Measurements from ENCODE around the gene HINT2. TPM values are rescaled to one million over a fixed set of nuclear protein-coding genes. Genes with fewer than 3 reads are reported as not detected.

Gene HINT2
- total RNA-seq, 1 experiment from 2014 or later = 45.4 TPM

GRCh38 chr9:35840881-35841644 lies 26.2 kb upstream of the HINT2 start:
- no TSS peak for BruUV-seq (replicated peaks)
- ChIA-PET CTCF (interaction anchor here (0.7 to 1.4 kb wide), 5 partner anchors 15 to 118 kb away, joined by 3 to 6 read pairs (median 3); no protein-coding TSS in a partner anchor), POLR2A (interaction anchor here (1.2 kb wide), 1 partner anchor 8 kb away, joined by 3 read pairs; no protein-coding TSS in a partner anchor)

GRCh38 chr9:35839926-35840325 lies 25.1 kb upstream of the HINT2 start:
- ChIA-PET CTCF (interaction anchor here (0.6 to 1.3 kb wide), 2 partner anchors 43 to 90 kb away, joined by 3 read pairs; no protein-coding TSS in a partner anchor), POLR2A (no interaction called here)
- Mint-ChIP-seq H3K36me3 (ENCODE audit: insufficient read depth, unreplicated experiment) (no peaks in the 10 kb centered on the region), H3K27ac (ENCODE audit: low read depth, unreplicated experiment) (no peak overlapping the region), H3K4me1 (ENCODE audit: insufficient read depth, unreplicated experiment) (peaks cover 7% of the 10 kb centered on the region), H3K27me3 (ENCODE audit: insufficient read depth, unreplicated experiment) (peaks cover 10% of the 10 kb centered on the region), H3K9me3 (ENCODE audit: unreplicated experiment) (no peaks in the 10 kb centered on the region), H3K4me3 (ENCODE audit: unreplicated experiment) (no peak overlapping the region)
- intact Hi-C loops (cut with micrococcal nuclease) = no loop called here
- no peak for TF ChIP-seq CTCF (IDR thresholded peaks at IDR 0.05; ENCODE audit: unreplicated experiment)
- BruUV-seq (replicated peaks) = no TSS peak
- no peak for DNase-seq (ENCODE audit: unreplicated experiment)

More at GRCh38 chr9:35840881-35841644, 26.2 kb upstream of the HINT2 start:
- Mint-ChIP-seq H3K27ac (ENCODE audit: low read depth, unreplicated experiment) (no peak overlapping the region), H3K4me1 (ENCODE audit: insufficient read depth, unreplicated experiment) (peaks cover 11% of the 10 kb centered on the region), H3K36me3 (ENCODE audit: insufficient read depth, unreplicated experiment) (no peaks in the 10 kb centered on the region), H3K9me3 (ENCODE audit: unreplicated experiment) (no peaks in the 10 kb centered on the region), H3K4me3 (ENCODE audit: unreplicated experiment) (no peak overlapping the region), H3K27me3 (ENCODE audit: insufficient read depth, unreplicated experiment) (peaks cover 10% of the 10 kb centered on the region)
- no peak for DNase-seq (ENCODE audit: unreplicated experiment)
- intact Hi-C loops (cut with micrococcal nuclease) = no loop called here
- TF ChIP-seq CTCF (IDR thresholded peaks at IDR 0.05; ENCODE audit: unreplicated experiment) = no peak

GRCh38 chr9:35836595-35836994 lies 21.8 kb upstream of the HINT2 start:
- Mint-ChIP-seq H3K9me3 (ENCODE audit: unreplicated experiment) (no peaks in the 10 kb centered on the region), H3K4me1 (ENCODE audit: insufficient read depth, unreplicated experiment) (peaks cover 6% of the 10 kb centered on the region), H3K27me3 (ENCODE audit: insufficient read depth, unreplicated experiment) (peaks cover 10% of the 10 kb centered on the region), H3K4me3 (ENCODE audit: unreplicated experiment) (no peak overlapping the region), H3K27ac (ENCODE audit: low read depth, unreplicated experiment) (no peak overlapping the region), H3K36me3 (ENCODE audit: insufficient read depth, unreplicated experiment) (no peaks in the 10 kb centered on the region)
- DNase-seq (ENCODE audit: unreplicated experiment) = no peak
- CTCF ChIA-PET = interaction anchor here (0.7 to 2.1 kb wide), 4 partner anchors 9 to 46 kb away, joined by 3 to 10 read pairs (median 6); no protein-coding TSS in a partner anchor
- no peak for TF ChIP-seq CTCF (IDR thresholded peaks at IDR 0.05; ENCODE audit: unreplicated experiment)
- BruUV-seq (replicated peaks) = no TSS peak
- intact Hi-C loops (cut with micrococcal nuclease) = no loop called here
- POLR2A ChIA-PET = interaction anchor here (1.6 kb wide), 1 partner anchor 21 kb away, joined by 3 read pairs; no protein-coding TSS in a partner anchor

GRCh38 chr9:35835766-35836165 lies 20.9 kb upstream of the HINT2 start:
- ChIA-PET CTCF (interaction anchor here (0.6 to 2.1 kb wide), 6 partner anchors 8 to 106 kb away, joined by 3 to 10 read pairs (median 4); no protein-coding TSS in a partner anchor), POLR2A (interaction anchor here (0.8 to 1.6 kb wide), 2 partner anchors 21 to 22 kb away, joined by 3 to 6 read pairs; partner anchors contain the start of gene HINT2)
- H3K27ac Mint-ChIP-seq (ENCODE audit: low read depth, unreplicated experiment) = no peak overlapping the region
- no peak for TF ChIP-seq CTCF (IDR thresholded peaks at IDR 0.05; ENCODE audit: unreplicated experiment)
- no peaks in the 10 kb centered on the region for H3K36me3 Mint-ChIP-seq (ENCODE audit: insufficient read depth, unreplicated experiment)
- DNase-seq (ENCODE audit: unreplicated experiment) = no peak
- H3K9me3 Mint-ChIP-seq (ENCODE audit: unreplicated experiment) = no peaks in the 10 kb centered on the region
- H3K27me3 Mint-ChIP-seq (ENCODE audit: insufficient read depth, unreplicated experiment) = peaks cover 10% of the 10 kb centered on the region
- no peak overlapping the region for H3K4me3 Mint-ChIP-seq (ENCODE audit: unreplicated experiment)
- H3K4me1 Mint-ChIP-seq (ENCODE audit: insufficient read depth, unreplicated experiment) = peaks cover 6% of the 10 kb centered on the region
- intact Hi-C loops (cut with micrococcal nuclease) = no loop called here
- BruUV-seq (replicated peaks) = no TSS peak
